Fibroblast of lung (primary cell): ENCODE results near the gene RIPOR3.

Experiments
- CTCF ChIP-seq, 2 donors: IDR thresholded peaks in 1 of 2; conservative IDR thresholded peaks in 1 of 2; 1 replicate in 1 of 2; 2 replicates in 1 of 2; pipeline ENCODE4 v1.5.1; 2011 to 2012; ENCODE audit warnings: low read length in 2 of 2, control low read depth in 1 of 2, inconsistent platforms in 1 of 2, low read depth in 1 of 2, mild to moderate bottlenecking in 1 of 2
- EZH2 ChIP-seq: IDR thresholded peaks from 2 replicates; pipeline ENCODE4 v1.5.1; 2012; ENCODE audit warnings: low read length, control low read depth, mild to moderate bottlenecking; ENCODE audit errors: missing control alignments

GRCh38 chr20:50704514-50704913 lies 13.2 kb upstream of the RIPOR3 start:
- TF ChIP-seq EZH2 (no peak), CTCF (conservative IDR thresholded peaks at IDR 0.05 in 1 of 2, IDR thresholded peaks at IDR 0.05 in 1 of 2; ENCODE audit: low read depth in 1 of 2, low read length in 2 of 2) (no peak)
